H9 (cell line): ENCODE data around the gene TMBIM1. TPM values are rescaled to one million over a fixed set of nuclear protein-coding genes. Genes with fewer than 3 reads are reported as not detected.
A peak's percentile ranks its signal among the peaks of the same experiment; 100 is the strongest.

Experiments
- DNase-seq: peaks from one replicate; pipeline ENCODE4 v3.0.0-alpha.2; 2017
- H2AFZ ChIP-seq: one replicate; pipeline ENCODE4 v1.6.1; 2013; ENCODE audit warnings: mild to moderate bottlenecking, low read length, control low read depth, moderate library complexity
- H2AK5ac ChIP-seq: 2 replicates; pipeline ENCODE4 v1.6.1; 2013; ENCODE audit warnings: low read length, control low read depth, mixed read lengths; ENCODE audit not compliant: insufficient read length
- H2BK120ac ChIP-seq: one replicate; pipeline ENCODE4 v1.6.1; 2013; ENCODE audit warnings: low read depth, mild to moderate bottlenecking, low read length, control low read depth, inconsistent platforms; ENCODE audit not compliant: poor library complexity, severe bottlenecking
- H2BK12ac ChIP-seq: 2 replicates; pipeline ENCODE4 v1.6.1; 2013; ENCODE audit warnings: low read length, control low read depth, mixed read lengths, low read depth; ENCODE audit not compliant: insufficient read length
- H2BK15ac ChIP-seq: 2 replicates; pipeline ENCODE4 v1.6.1; 2013; ENCODE audit warnings: low read depth, low read length, control low read depth
- H2BK20ac ChIP-seq: one replicate; pipeline ENCODE4 v1.6.1; 2013; ENCODE audit warnings: low read depth, mild to moderate bottlenecking, low read length, control low read depth, inconsistent platforms; ENCODE audit not compliant: poor library complexity, severe bottlenecking
- H2BK5ac ChIP-seq: 2 replicates; pipeline ENCODE4 v1.6.1; 2013; ENCODE audit warnings: low read length, control low read depth, mixed read lengths; ENCODE audit not compliant: insufficient read length
- H3K14ac ChIP-seq: 2 replicates; pipeline ENCODE4 v1.6.1; 2013; ENCODE audit warnings: low read length, control low read depth; ENCODE audit not compliant: insufficient read depth
- H3K18ac ChIP-seq: 2 replicates; pipeline ENCODE4 v1.6.1; 2013; ENCODE audit warnings: low read depth, mild to moderate bottlenecking, mixed read lengths, low read length, control low read depth; ENCODE audit not compliant: insufficient read length
- H3K23ac ChIP-seq: 2 replicates; pipeline ENCODE4 v1.6.1; 2013; ENCODE audit warnings: low read length, control low read depth, mixed read lengths, low read depth; ENCODE audit not compliant: insufficient read length
- H3K23me2 ChIP-seq: 2 replicates; pipeline ENCODE4 v1.6.1; 2013; ENCODE audit warnings: low read depth, mild to moderate bottlenecking, mixed read lengths, low read length, control low read depth; ENCODE audit not compliant: insufficient read length, poor library complexity, severe bottlenecking
- H3K27ac ChIP-seq: 2 replicates; pipeline ENCODE4 v1.5.1; 2013; ENCODE audit warnings: low read length, control low read depth, mixed read lengths, low read depth; ENCODE audit not compliant: insufficient read length
- H3K27me3 ChIP-seq: 2 replicates; pipeline ENCODE4 v1.6.1; 2013; ENCODE audit warnings: low read length, control low read depth, inconsistent platforms; ENCODE audit not compliant: insufficient read depth
- H3K4ac ChIP-seq: 2 replicates; pipeline ENCODE4 v1.6.1; 2013; ENCODE audit warnings: low read depth, mild to moderate bottlenecking, control low read depth, inconsistent platforms, low read length, moderate library complexity
- H3K4me1 ChIP-seq: 2 replicates; pipeline ENCODE4 v1.6.1; 2013; ENCODE audit warnings: low read length, control low read depth, inconsistent platforms; ENCODE audit not compliant: insufficient read depth
- H3K4me2 ChIP-seq: 2 replicates; pipeline ENCODE4 v1.6.1; 2013; ENCODE audit warnings: low read length, control low read depth, mixed read lengths; ENCODE audit not compliant: insufficient read length, insufficient read depth
- H3K56ac ChIP-seq: 2 replicates; pipeline ENCODE4 v1.6.1; 2013; ENCODE audit warnings: low read depth, mild to moderate bottlenecking, mixed read lengths, low read length, control low read depth; ENCODE audit not compliant: insufficient read length
- H3K79me1 ChIP-seq: 2 replicates; pipeline ENCODE4 v1.6.1; 2013; ENCODE audit warnings: low read depth, mild to moderate bottlenecking, moderate library complexity, low read length, control low read depth, inconsistent platforms; ENCODE audit not compliant: insufficient read depth, poor library complexity, severe bottlenecking
- H3K79me2 ChIP-seq: 2 replicates; pipeline ENCODE4 v1.6.1; 2013; ENCODE audit warnings: low read length, control low read depth, inconsistent platforms; ENCODE audit not compliant: insufficient read depth
- H3K9ac ChIP-seq: 2 replicates; pipeline ENCODE4 v1.6.1; 2013; ENCODE audit warnings: low read length, control low read depth, mixed read lengths; ENCODE audit not compliant: insufficient read length; ENCODE audit errors: extremely low read depth
- H3K9me3 ChIP-seq: one replicate; pipeline ENCODE4 v1.6.1; 2013; ENCODE audit warnings: low read depth, low read length, inconsistent platforms; ENCODE audit not compliant: control insufficient read depth
- H3T11ph ChIP-seq: one replicate; pipeline ENCODE4 v1.6.1; 2013; ENCODE audit warnings: mild to moderate bottlenecking, low read length, control low read depth, inconsistent platforms
- H4K20me1 ChIP-seq: one replicate; pipeline ENCODE4 v1.6.1; 2013; ENCODE audit not compliant: control insufficient read depth, insufficient read length, insufficient read depth
- H4K5ac ChIP-seq: 2 replicates; pipeline ENCODE4 v1.6.1; 2013; ENCODE audit warnings: low read depth, mild to moderate bottlenecking, mixed read lengths, low read length, control low read depth; ENCODE audit not compliant: insufficient read length
- H4K8ac ChIP-seq: replicated peaks from 2 replicates; pipeline ENCODE4 v1.6.1; 2013; ENCODE audit warnings: low read length, control low read depth, mixed read lengths, low read depth; ENCODE audit not compliant: insufficient read length
- H4K91ac ChIP-seq: 2 replicates; pipeline ENCODE4 v1.6.1; 2013; ENCODE audit warnings: low read depth, mild to moderate bottlenecking, moderate library complexity, mixed read lengths, low read length, control low read depth; ENCODE audit not compliant: insufficient read length
- H3K27ac Mint-ChIP-seq, 3 experiments: 2 replicates in 2 of 3; 3 replicates in 1 of 3; pipeline ENCODE4 v1.8.0; 2020 to 2021; ENCODE audit warnings: mixed read lengths in 3 of 3, mild to moderate bottlenecking in 1 of 3, moderate library complexity in 1 of 3
- H3K27me3 Mint-ChIP-seq: 2 replicates; pipeline ENCODE4 v1.8.0; 2021; ENCODE audit warnings: low read depth, mild to moderate bottlenecking, moderate library complexity, mixed read lengths
- H3K36me3 Mint-ChIP-seq, 3 experiments: 2 replicates in 2 of 3; 3 replicates in 1 of 3; pipeline ENCODE4 v1.8.0; 2020 to 2021; ENCODE audit warnings: low read depth in 3 of 3, mixed read lengths in 3 of 3; ENCODE audit not compliant: insufficient read depth in 1 of 3
- H3K4me1 Mint-ChIP-seq, 2 experiments: 2 replicates each; pipeline ENCODE4 v1.8.0; 2020; ENCODE audit warnings: mixed read lengths in 2 of 2
- H3K4me3 Mint-ChIP-seq, 2 experiments: 2 replicates in 1 of 2; 3 replicates in 1 of 2; pipeline ENCODE4 v1.8.0; 2020 to 2021; ENCODE audit warnings: mild to moderate bottlenecking in 2 of 2, mixed read lengths in 2 of 2, moderate library complexity in 1 of 2
- H3K9me3 Mint-ChIP-seq, 2 experiments: 2 replicates in 1 of 2; 3 replicates in 1 of 2; pipeline ENCODE4 v1.8.0; 2020; ENCODE audit warnings: mild to moderate bottlenecking in 2 of 2, mixed read lengths in 2 of 2, moderate library complexity in 1 of 2
- WGBS: extraction: QIAGEN DNeasy Blood & Tissue Kit; methylation state at CpG from one replicate; pipeline ENCODE4 v1.1.7; 2013; ENCODE audit warnings: missing lambda C conversion rate, low lambda C conversion rate, mixed read lengths; ENCODE audit not compliant: insufficient read length; ENCODE audit errors: extremely low coverage; 5-methylcytosine and 5-hydroxymethylcytosine counted together
- total RNA-seq: library from RNA; stranded (reverse); gene quantifications from 2 replicates; pipeline ENCODE4 v1.2.1, GENCODE V29; 2021
- TF ChIP-seq, protein P1 (sequence below): fragments of 200-600 bp; sonication (generic); conservative IDR thresholded peaks from 3 replicates; pipeline ENCODE4 v1.8.0; 2021; ENCODE audit warnings: antibody characterized with exemption, mild to moderate bottlenecking

Gene TMBIM1
- total RNA-seq, 1 experiment from 2014 or later: 17.4 TPM

DNA sequence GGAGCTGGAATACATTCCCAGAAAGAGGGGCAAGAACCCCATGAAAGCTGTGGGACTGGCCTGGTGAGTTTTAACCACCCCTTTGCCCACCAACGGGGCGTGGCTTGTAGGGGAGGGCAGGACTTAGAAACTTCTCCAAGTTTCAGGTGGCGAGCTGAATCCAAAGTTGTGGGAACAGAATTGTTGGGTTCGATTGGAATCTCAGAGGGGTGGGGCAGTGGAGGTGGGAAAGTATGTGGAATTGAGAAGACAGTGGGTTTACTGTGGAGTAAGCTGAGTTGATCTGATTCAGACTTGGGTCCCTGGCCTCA, 20.9 kb downstream of the TMBIM1 start:
- no peaks in the 10 kb centered on the region for H4K20me1 ChIP-seq
- H4K91ac ChIP-seq: no peak overlapping the region
- no peak overlapping the region for H2BK12ac ChIP-seq
- H2BK120ac ChIP-seq: no peak overlapping the region
- Mint-ChIP-seq H3K27ac (no peak overlapping the region), H3K4me3 (peak overlapping the region; percentile 80 to 92), H3K4me1 (peaks cover 18 to 21% of the 10 kb centered on the region in 2 experiments), H3K9me3 (no peaks in the 10 kb centered on the region), H3K27me3 (no peaks in the 10 kb centered on the region; the same call in 1 of the 2 replicates), H3K36me3 (peaks cover 17 to 44% (median 41%) of the 10 kb centered on the region in 3 experiments; a peak in 6 of 7 replicates)
- no peak overlapping the region for H4K5ac ChIP-seq
- no peak overlapping the region for H2AFZ ChIP-seq
- H2BK15ac ChIP-seq: no peak overlapping the region
- H3K9ac ChIP-seq: no peak overlapping the region
- no CpG with 5 or more reads among the region's 4 CpGs for WGBS
- TF ChIP-seq, protein P1, sequence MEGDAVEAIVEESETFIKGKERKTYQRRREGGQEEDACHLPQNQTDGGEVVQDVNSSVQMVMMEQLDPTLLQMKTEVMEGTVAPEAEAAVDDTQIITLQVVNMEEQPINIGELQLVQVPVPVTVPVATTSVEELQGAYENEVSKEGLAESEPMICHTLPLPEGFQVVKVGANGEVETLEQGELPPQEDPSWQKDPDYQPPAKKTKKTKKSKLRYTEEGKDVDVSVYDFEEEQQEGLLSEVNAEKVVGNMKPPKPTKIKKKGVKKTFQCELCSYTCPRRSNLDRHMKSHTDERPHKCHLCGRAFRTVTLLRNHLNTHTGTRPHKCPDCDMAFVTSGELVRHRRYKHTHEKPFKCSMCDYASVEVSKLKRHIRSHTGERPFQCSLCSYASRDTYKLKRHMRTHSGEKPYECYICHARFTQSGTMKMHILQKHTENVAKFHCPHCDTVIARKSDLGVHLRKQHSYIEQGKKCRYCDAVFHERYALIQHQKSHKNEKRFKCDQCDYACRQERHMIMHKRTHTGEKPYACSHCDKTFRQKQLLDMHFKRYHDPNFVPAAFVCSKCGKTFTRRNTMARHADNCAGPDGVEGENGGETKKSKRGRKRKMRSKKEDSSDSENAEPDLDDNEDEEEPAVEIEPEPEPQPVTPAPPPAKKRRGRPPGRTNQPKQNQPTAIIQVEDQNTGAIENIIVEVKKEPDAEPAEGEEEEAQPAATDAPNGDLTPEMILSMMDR: no peak
- peaks cover 9% of the 10 kb centered on the region for H3K23me2 ChIP-seq
- H3K79me1 ChIP-seq: no peaks in the 10 kb centered on the region
- H3K4ac ChIP-seq: no peak overlapping the region
- H3K27ac ChIP-seq: no peak overlapping the region
- no peak overlapping the region for H2BK5ac ChIP-seq
- H3K23ac ChIP-seq: no peak overlapping the region
- no peak overlapping the region for H2BK20ac ChIP-seq
- no peak overlapping the region for H3K18ac ChIP-seq
- no peak overlapping the region for H3K14ac ChIP-seq
- H3K4me1 ChIP-seq: no peaks in the 10 kb centered on the region
- H2AK5ac ChIP-seq: no peak overlapping the region
- no peak overlapping the region for H4K8ac ChIP-seq
- no peaks in the 10 kb centered on the region for H3K27me3 ChIP-seq
- H3K9me3 ChIP-seq: no peaks in the 10 kb centered on the region
- peak overlapping the region; percentile 97 for H3K4me2 ChIP-seq
- DNase-seq: no peak
- H3K56ac ChIP-seq: no peak overlapping the region
- H3K79me2 ChIP-seq: no peaks in the 10 kb centered on the region
- no peak overlapping the region for H3T11ph ChIP-seq
